Activated CD8-positive, alpha-beta memory T cell treated with anti-CD3 and anti-CD28 coated beads, Interleukin-2, amount 50 U/mL, for 4 hours (primary cell): ENCODE data around the gene ENTREP1.
"Not testable (repeated sequence)": the region's sequence is repeated elsewhere in the genome, so short reads cannot be mapped to it uniquely, and the experiment has no call there.

Experiments used
- DNase-seq: peaks from one replicate; pipeline ENCODE4 v3.0.0-alpha.2; 2020

Gene ENTREP1

DNA sequence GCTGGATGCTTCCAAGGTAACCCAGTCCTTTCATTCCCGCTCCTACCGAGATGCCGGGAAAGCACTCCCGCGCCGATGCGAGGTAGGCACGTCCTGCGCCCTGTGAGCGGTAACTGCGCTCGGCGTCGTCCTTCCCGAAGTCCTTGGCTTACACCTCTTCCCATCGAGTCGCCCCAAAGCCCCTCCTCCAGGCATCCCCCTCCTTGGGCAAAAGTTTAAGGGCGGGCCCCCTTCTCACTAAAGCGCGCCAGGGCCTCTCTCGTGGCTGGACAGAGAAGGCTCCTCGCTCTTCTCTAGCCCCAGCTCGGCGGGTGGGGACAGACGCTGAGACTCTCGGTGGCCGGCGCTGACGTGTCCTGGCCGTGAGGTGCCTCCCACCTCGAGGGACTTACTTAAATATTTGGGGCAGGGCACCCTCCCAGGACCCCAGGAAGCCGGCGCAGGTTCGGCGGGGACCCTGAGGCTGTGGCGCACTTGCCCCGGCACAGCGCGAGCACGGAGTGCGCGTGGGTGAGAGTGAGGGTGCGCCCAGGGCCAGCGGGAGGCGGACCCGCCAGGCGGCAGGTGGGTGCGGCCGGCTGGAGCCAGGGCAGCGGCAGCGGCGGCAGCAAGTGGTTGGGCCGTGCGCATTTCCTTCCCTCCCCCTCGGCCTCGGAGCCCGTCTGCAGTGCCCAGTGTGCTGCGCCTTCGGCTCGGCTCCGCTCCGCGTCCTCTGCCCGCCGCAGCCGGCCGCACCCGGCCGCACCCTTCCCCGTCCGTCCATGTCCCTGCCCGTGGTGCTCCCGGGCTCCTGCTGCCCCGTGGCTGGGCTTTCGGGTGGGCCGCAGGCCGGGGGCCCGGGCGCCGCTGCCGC is at the start of gene ENTREP1:
ENTREP1 (plus strand) TSS at position 667 of the 853 bp plus-strand sequence; CDS start at position 762, 95 bp downstream.
- no peak for DNase-seq

- no peak for DNase-seq
Observed at GRCh38 chr9:69276775-69277174, 48.2 kb upstream of the ENTREP1 start.

GRCh38 chr9:69279084-69279731 is 45.8 kb upstream of the ENTREP1 start:
- no peak for DNase-seq

DNA sequence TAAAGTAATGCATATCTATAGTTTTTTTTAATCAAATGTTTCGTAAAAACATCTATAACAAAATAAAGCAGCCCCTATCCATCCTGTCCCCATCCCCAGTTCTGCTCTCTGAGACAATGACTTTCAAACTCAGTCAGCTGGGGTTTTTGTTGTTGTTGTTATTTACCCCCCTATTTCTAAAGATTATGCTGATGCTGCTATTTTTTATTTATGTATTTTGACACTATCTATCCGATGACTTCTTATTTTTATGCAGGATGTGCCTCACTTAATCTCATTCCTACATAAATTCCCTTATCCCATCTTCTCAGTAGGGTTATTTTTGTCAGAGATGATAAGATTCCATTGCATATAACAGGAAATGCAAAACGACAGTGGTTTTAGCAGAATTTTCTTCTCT is 45.3 kb upstream of the ENTREP1 start:
- no peak for DNase-seq

GRCh38 chr9:69283003-69283402 is 42.0 kb upstream of the ENTREP1 start:
- no peak for DNase-seq

- DNase-seq, result no peak
Observed at GRCh38 chr9:69292078-69292477, 32.9 kb upstream of the ENTREP1 start.

GRCh38 chr9:69293156-69293555 is 31.9 kb upstream of the ENTREP1 start:
- DNase-seq, result no peak

GRCh38 chr9:69295872-69296552 is 29.0 kb upstream of the ENTREP1 start:
- no peak for DNase-seq

DNA sequence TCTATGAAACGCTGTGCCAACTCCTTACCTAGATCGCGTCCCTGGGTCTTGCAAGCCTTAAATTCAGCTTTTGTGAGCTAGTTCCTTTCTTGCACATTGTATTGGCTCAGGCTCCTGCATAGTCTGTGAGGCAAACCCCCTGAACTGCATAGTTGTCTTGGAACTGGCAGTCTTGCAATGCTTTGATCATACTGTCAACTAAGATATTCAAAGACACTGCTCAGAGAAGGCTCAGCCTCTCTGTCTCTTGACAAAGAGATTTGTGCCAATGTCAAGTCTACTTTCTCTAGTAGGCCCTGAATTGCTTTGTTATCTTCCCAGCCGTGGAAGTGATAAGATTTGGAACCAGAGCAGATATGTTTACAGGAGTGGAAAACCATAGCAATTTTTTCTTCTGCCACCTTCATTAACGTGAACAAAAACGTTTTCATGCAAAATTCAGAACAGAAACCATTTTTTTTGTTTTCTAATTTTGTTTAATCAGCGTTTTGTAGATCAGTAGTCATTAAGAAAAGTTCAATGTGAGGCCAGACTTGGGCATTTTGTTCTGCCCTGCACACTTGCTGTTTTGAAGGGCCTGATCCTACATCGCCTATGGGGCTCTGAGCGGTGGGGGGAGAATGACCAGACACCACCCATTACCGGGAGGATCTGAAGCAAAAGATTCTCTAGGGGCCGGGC is 27.6 kb upstream of the ENTREP1 start:
- DNase-seq, result no peak

DNA sequence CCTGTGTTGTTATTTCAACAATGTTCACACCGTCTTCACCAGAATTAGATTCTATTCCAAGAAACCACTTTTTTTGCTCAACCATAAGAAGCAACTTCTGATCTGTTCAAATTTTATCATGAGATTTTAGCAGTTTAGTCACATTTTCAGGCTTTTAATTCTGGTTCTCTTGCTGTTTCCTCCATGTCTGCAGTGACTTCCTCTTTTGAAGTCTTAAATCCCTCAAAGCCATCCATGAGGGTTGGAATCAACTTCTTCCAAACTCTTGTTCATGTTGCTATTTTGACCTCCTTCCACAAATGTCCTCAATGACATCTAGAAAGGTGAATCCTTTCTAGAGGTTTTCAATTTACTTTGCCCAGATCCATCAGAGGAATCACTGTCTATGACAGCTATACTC is 25.7 kb upstream of the ENTREP1 start:
- no peak for DNase-seq

DNA sequence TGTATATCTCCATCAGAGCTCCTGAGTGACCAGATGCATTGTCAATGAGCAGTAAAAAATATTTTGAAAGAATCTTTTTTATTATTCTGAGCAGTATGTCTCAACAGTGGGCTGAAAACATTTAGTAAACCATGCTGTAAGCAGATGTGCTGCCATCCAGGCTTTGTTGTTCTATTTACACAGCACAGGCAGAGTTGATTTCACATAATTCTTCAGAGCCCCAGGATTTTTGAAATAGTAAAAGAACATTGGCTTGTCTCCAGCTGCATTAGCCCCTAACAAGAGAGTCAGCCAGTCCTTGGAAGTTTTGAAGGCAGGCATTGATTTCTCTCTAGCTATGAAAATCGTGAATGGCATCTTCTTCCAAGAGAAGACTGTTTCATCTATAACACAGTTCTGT is 25.2 kb upstream of the ENTREP1 start:
- DNase-seq, result no peak

- no peak for DNase-seq
Observed at GRCh38 chr9:69303331-69303730, 21.7 kb upstream of the ENTREP1 start.

DNA sequence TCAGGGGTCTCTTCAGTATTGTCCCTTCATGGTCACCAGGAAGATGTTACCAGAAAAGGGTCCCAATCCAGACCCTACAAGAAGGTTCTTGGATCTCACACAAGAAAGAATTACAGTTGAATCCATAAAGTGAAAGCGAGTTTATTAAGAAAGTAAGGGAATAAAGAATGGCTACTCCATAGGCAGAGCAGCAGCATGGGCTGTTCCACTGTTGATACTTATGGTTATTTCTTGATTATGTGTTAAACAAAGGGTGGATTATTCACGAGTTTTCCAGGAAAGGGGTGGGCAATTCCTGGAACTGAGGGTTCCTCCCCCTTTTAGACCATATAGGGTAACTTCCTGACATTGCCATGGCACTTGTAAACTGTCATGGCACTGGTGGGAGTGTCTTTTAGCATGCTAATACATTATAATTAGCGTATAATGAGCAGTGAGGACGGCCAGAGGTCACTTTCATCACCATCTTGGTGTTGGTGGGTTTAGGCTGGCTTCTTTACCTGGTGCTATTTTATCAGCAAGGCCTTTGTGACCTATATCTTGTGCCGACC is 18.0 kb upstream of the ENTREP1 start:
- DNase-seq, result not testable (repeated sequence)

DNA sequence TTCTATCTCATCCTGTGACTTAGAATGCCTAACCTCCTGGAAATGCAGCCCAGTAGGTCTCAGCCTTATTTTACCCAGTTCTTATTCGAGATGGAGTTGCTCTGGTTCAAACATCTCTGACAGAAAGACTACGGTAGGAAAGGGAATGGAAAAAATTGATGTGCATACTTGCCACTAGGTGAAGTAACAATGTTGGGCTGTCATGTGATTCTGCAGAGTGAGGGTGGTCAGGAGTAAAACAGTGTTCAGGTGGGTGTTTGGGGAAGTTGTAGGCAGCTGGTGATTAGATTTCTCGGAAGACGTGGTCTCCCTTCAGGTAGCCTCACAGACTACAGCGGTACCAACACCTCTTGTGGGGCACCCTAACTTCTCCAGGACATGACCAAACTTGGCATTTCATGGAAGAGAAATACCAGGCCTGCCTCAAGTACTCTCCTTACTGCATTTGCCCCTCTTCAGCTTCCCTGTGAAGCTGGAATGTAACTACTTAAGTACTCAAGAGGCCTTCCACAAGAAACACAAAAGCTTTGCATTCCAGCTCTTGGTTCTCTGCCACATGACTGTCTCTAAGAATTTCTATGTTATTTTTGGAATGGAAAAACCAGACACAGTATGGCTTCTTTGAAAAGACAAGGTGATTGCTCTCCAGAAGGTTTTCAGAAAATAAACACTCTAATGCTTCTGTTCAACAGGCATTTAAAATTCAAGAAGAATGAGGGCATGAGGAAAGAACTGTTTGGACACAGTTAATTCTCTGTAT is 17.4 kb upstream of the ENTREP1 start:
- no peak for DNase-seq

- DNase-seq, result no peak
Observed at GRCh38 chr9:69308206-69308931, 16.6 kb upstream of the ENTREP1 start.

DNA sequence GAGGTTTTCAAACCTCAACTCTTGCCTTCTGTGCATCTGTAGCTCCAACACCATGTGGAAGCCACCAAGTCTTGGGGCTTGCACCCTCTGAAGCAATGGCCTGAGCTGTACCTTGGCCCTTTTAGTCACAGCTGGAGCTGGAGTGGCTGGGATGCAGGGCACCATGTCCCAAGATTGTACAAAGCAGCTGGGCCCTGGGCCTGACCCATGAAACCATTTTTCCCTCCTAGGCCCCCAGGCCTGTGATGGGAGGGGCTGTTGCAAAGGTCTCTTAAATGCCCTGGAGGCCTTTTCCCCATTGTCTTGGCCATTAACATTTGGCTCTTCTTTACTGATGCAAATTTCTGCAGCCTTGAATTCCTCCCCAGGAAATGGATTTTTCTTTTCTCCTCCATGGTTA is 11.8 kb upstream of the ENTREP1 start:
- DNase-seq, result no peak

- no peak for DNase-seq
Observed at GRCh38 chr9:69314547-69314946, 10.5 kb upstream of the ENTREP1 start.

DNA sequence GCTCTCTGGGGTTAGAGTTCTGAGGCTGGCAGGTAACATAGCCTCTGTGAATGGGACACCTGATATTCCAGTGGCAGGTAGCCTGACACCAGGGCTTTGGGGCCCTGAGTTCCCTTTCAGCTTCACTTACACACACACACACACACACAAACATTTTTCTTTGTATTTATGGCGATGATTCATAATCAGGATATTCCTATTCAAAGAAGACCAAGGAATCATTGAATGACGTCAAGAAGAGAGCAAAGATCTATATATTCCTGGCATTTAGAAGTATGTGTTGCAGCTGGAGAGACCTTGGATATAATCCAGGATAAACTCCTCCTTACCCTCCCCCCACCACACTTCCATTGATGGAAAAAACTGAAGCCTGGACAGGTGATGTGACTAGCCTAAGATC is 7.9 kb upstream of the ENTREP1 start:
- DNase-seq, result no peak

DNA sequence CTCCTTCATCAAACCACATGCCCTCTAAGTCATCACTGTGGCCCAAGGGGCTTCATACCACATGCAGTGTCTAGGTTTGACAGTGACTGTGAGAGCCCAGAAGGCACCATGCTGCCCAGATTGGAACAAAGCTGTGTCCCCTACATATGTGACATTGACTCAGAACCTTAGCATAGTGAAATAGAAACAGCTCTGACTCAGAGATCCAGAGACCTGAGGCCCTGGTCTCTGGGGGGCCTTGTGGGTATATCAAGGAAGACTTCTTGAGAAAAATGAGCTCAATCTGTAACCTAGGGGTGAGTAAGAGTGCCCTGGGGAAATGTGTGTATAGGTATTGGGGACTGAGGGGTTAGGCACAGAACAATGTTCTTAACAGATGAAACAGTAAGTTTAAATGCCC is 7.1 kb upstream of the ENTREP1 start:
- DNase-seq, result no peak

GRCh38 chr9:69319324-69320025 is 5.5 kb upstream of the ENTREP1 start:
- DNase-seq, result no peak

DNA sequence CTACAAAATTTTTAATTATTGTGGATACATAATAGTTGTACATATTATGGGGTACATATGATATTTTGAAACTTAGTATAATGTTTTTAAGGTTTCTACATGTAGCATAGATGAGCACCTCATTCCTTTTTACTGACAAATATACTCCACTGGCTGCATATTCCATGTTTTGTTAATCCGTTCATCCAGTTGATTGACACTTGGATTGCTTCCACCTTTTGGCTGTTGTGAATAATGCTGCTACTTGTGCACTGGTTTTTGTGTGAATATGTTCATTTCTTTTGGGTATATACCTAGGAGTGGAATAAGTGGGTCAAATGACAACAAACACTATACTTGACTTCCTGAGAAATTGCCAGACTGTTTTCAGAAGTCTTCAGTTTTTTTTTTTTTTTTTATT is 2.8 kb upstream of the ENTREP1 start:
- no peak for DNase-seq
